ENCODE results near the gene GULP1.
"Not testable (repeated sequence)": the region's sequence is repeated elsewhere in the genome, so short reads cannot be mapped to it uniquely, and the experiment has no call there.

DNA sequence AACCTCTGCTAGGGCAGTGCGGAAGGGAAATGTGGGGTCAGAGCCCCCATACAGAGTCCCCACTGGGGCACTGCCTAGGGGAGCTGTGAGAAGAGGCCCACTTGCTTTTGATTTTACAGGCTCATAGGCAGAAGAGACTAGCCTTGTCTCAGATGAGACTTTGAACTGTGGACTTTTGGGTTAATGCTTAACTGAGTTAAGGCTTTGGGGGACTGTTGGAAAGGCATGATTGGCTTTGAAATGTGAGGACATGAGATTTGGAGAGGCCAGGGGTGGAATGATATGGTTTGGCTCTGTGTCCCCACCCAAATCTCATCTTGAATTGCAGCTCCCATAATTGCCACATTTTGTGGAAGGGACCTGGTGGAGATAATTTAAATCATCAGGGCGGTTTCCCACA, 267.8 kb downstream of the GULP1 start:
- TF ChIP-seq EZH2 (IDR thresholded peaks at IDR 0.05; ENCODE audit: low read length, missing control alignments), result not testable (repeated sequence)
- TF ChIP-seq, protein P1, sequence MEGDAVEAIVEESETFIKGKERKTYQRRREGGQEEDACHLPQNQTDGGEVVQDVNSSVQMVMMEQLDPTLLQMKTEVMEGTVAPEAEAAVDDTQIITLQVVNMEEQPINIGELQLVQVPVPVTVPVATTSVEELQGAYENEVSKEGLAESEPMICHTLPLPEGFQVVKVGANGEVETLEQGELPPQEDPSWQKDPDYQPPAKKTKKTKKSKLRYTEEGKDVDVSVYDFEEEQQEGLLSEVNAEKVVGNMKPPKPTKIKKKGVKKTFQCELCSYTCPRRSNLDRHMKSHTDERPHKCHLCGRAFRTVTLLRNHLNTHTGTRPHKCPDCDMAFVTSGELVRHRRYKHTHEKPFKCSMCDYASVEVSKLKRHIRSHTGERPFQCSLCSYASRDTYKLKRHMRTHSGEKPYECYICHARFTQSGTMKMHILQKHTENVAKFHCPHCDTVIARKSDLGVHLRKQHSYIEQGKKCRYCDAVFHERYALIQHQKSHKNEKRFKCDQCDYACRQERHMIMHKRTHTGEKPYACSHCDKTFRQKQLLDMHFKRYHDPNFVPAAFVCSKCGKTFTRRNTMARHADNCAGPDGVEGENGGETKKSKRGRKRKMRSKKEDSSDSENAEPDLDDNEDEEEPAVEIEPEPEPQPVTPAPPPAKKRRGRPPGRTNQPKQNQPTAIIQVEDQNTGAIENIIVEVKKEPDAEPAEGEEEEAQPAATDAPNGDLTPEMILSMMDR (conservative IDR thresholded peaks at IDR 0.05 in 1 of 2, IDR thresholded peaks at IDR 0.05 in 1 of 2; ENCODE audit: low read depth in 1 of 2, low read length in 2 of 2), result not testable (repeated sequence)
